Type B pancreatic cell (in vitro differentiated cells): ENCODE results near the gene CSNK2A1. TPM values are rescaled to one million over a fixed set of nuclear protein-coding genes. Genes with fewer than 3 reads are reported as not detected.
A peak's percentile ranks its signal among the peaks of the same experiment; 100 is the strongest.

ENCODE experiments used
- DNase-seq: peaks from one replicate; pipeline ENCODE4 v3.0.0; 2021; ENCODE audit warnings: mixed read lengths; ENCODE audit not compliant: unreplicated experiment; ENCODE audit errors: extremely low spot score
- H3K27ac Mint-ChIP-seq: 2 replicates; pipeline ENCODE4 v1.8.0; 2021; ENCODE audit warnings: mild to moderate bottlenecking, mixed read lengths
- H3K27me3 Mint-ChIP-seq: 2 replicates; pipeline ENCODE4 v1.8.0; 2021; ENCODE audit warnings: mixed read lengths
- H3K36me3 Mint-ChIP-seq: 2 replicates; pipeline ENCODE4 v1.8.0; 2021; ENCODE audit warnings: mixed read lengths
- H3K4me1 Mint-ChIP-seq: one replicate; pipeline ENCODE4 v1.8.0; 2021; ENCODE audit warnings: mixed read lengths; ENCODE audit not compliant: unreplicated experiment
- H3K4me3 Mint-ChIP-seq: 2 replicates; pipeline ENCODE4 v1.8.0; 2021; ENCODE audit warnings: mild to moderate bottlenecking, mixed read lengths
- H3K9me3 Mint-ChIP-seq: 2 replicates; pipeline ENCODE4 v1.8.0; 2021; ENCODE audit warnings: mixed read lengths
- CTCF ChIP-seq: fragments of 200-600 bp; sonication (generic); conservative IDR thresholded peaks from 2 replicates; pipeline ENCODE4 v1.5.0; 2021; ENCODE audit warnings: antibody characterized with exemption, mild to moderate bottlenecking
- total RNA-seq: library from RNA; stranded (reverse); gene quantifications from 2 replicates; pipeline ENCODE4 v1.2.1, GENCODE V29; 2021; ENCODE audit warnings: low replicate concordance

Gene CSNK2A1
- total RNA-seq, 1 donor from 2014 or later: 151 TPM

GRCh38 chr20:443223-443775 lies 100.3 kb downstream of the CSNK2A1 start:
- Mint-ChIP-seq H3K36me3 (peaks cover 27% of the 10 kb centered on the region), H3K27ac (peak overlapping the region; percentile 20), H3K4me1 (peaks cover 12% of the 10 kb centered on the region), H3K9me3 (no peaks in the 10 kb centered on the region), H3K27me3 (no peaks in the 10 kb centered on the region), H3K4me3 (no peak overlapping the region)
- no peak for DNase-seq
- TF ChIP-seq CTCF: no peak

GRCh38 chr20:440636-441035 lies 103.0 kb downstream of the CSNK2A1 start:
- Mint-ChIP-seq H3K4me1 (peaks cover 7% of the 10 kb centered on the region), H3K9me3 (no peaks in the 10 kb centered on the region), H3K36me3 (peaks cover 25% of the 10 kb centered on the region), H3K27me3 (no peaks in the 10 kb centered on the region), H3K27ac (no peak overlapping the region), H3K4me3 (no peak overlapping the region)
- DNase-seq: no peak
- TF ChIP-seq CTCF: no peak

GRCh38 chr20:440148-440547 lies 103.4 kb downstream of the CSNK2A1 start:
- H3K9me3 Mint-ChIP-seq: no peaks in the 10 kb centered on the region
- H3K4me3 Mint-ChIP-seq: no peak overlapping the region
- no peak for DNase-seq
- no peak overlapping the region for H3K27ac Mint-ChIP-seq
- H3K27me3 Mint-ChIP-seq: no peaks in the 10 kb centered on the region
- H3K4me1 Mint-ChIP-seq: peaks cover 6% of the 10 kb centered on the region
- peaks cover 28% of the 10 kb centered on the region for H3K36me3 Mint-ChIP-seq
- TF ChIP-seq CTCF: no peak

- no peak for DNase-seq
- no peaks in the 10 kb centered on the region for H3K27me3 Mint-ChIP-seq
- no peak overlapping the region for H3K27ac Mint-ChIP-seq
- H3K9me3 Mint-ChIP-seq: no peaks in the 10 kb centered on the region
- H3K4me1 Mint-ChIP-seq: peaks cover 5% of the 10 kb centered on the region
- H3K36me3 Mint-ChIP-seq: peaks cover 26% of the 10 kb centered on the region
- no peak for TF ChIP-seq CTCF
- no peak overlapping the region for H3K4me3 Mint-ChIP-seq
Observed at GRCh38 chr20:438571-439469, 104.8 kb downstream of the CSNK2A1 start.

GRCh38 chr20:437787-438486 lies 105.7 kb downstream of the CSNK2A1 start:
- Mint-ChIP-seq H3K36me3 (peaks cover 26% of the 10 kb centered on the region), H3K27ac (no peak overlapping the region), H3K4me1 (peaks cover 5% of the 10 kb centered on the region), H3K27me3 (no peaks in the 10 kb centered on the region), H3K4me3 (no peak overlapping the region), H3K9me3 (no peaks in the 10 kb centered on the region)
- no peak for TF ChIP-seq CTCF
- DNase-seq: no peak
